K562 (cell line): ENCODE results near the gene ARHGDIB. TPM values are rescaled to one million over a fixed set of nuclear protein-coding genes. Genes with fewer than 3 reads are reported as not detected.

Experiments used
- ATAC-seq: fragments of 200-7000 bp; cut with Tn5 transposase; 3 replicates; pipeline ENCODE4 v1.9.1; 2020; ENCODE audit warnings: moderate library complexity
- BruUV-seq: library from RNA; stranded (reverse); fragments of 400-500 nt; replicated peaks from 2 replicates; lab custom pipeline; 2021; lab: Mats Ljungman, UMichigan
- CTCF ChIA-PET: fragments of 300-600 bp; formaldehyde crosslinking; extraction: SDS; loops from one replicate; lab custom pipeline; 2021; ENCODE audit warnings: low intra/inter-chr PET ratio; lab: Yijun Ruan, JAX
- POLR2A ChIA-PET: fragments of 300-600, 350-650 bp; sonication (Branson Sonifier 250); formaldehyde crosslinking; extraction: SDS; loops from one replicate; lab custom pipeline; 2021; ENCODE audit warnings: antibody characterized with exemption, inconsistent platforms; lab: Yijun Ruan, JAX
- DNase-seq, 4 experiments: peaks; one replicate each; pipeline versions ENCODE4 v3.0.0 to v3.0.0-alpha.2; 2011 to 2018; ENCODE audit warnings: low spot score in 3 of 4, mixed read lengths in 3 of 4; ENCODE audit errors: extremely low read depth in 1 of 4
- FAIRE-seq: peaks from 2 replicates; lab custom pipeline; 2011; peaks lifted over from hg19 to GRCh38; lab: Jason Lieb, UNC
- H2AFZ ChIP-seq: 2 replicates; pipeline ENCODE4 v1.6.0; 2011; ENCODE audit warnings: low read depth, low read length, control low read depth, inconsistent platforms
- H3K27ac ChIP-seq: fragments of 200-600 bp; 3 replicates; pipeline ENCODE4 v1.8.0; 2011; ENCODE audit warnings: low read depth, mild to moderate bottlenecking, control low read depth, inconsistent platforms, low read length, moderate library complexity, mixed read lengths; ENCODE audit errors: extremely low read depth
- H3K27me3 ChIP-seq, 2 experiments: fragments of 300-600 bp in 1 of 2; 2 replicates in 1 of 2; 3 replicates in 1 of 2; pipeline versions ENCODE4 v1.6.0 to v1.8.0; 2011; ENCODE audit warnings: inconsistent platforms in 2 of 2, low read length in 2 of 2, mild to moderate bottlenecking in 1 of 2, mixed read lengths in 1 of 2, moderate library complexity in 1 of 2; ENCODE audit not compliant: control insufficient read depth in 2 of 2, insufficient read depth in 2 of 2
- H3K36me3 ChIP-seq: fragments of 300-600 bp; 3 replicates; pipeline ENCODE4 v1.8.0; 2011; ENCODE audit warnings: mild to moderate bottlenecking, low read length, inconsistent platforms; ENCODE audit not compliant: control insufficient read depth, insufficient read depth
- H3K4me1 ChIP-seq, 2 experiments: fragments of 200-600 bp in 1 of 2; replicated peaks in 1 of 2; 2 replicates in 1 of 2; 3 replicates in 1 of 2; pipeline versions ENCODE4 v1.5.1 to v1.8.0; 2011; ENCODE audit warnings: inconsistent platforms in 2 of 2, low read length in 2 of 2, mild to moderate bottlenecking in 1 of 2, mixed read lengths in 1 of 2, moderate library complexity in 1 of 2; ENCODE audit not compliant: control insufficient read depth in 2 of 2, insufficient read depth in 2 of 2
- H3K4me2 ChIP-seq: 2 replicates; pipeline ENCODE4 v1.6.1; 2011; ENCODE audit warnings: low read length, control low read depth, inconsistent platforms, mixed read lengths; ENCODE audit not compliant: insufficient read depth
- H3K4me3 ChIP-seq: fragments of 200-600 bp; sonication (generic), shearing (Covaris generic); 2 replicates; pipeline ENCODE4 v1.5.1; 2016; ENCODE audit warnings: control low read depth, inconsistent platforms
- H3K79me2 ChIP-seq: fragments of 200-600 bp; 3 replicates; pipeline ENCODE4 v1.8.0; 2011; ENCODE audit warnings: low read length, inconsistent platforms; ENCODE audit not compliant: control insufficient read depth, insufficient read depth
- H3K9ac ChIP-seq, 2 experiments: 2 replicates each; pipeline versions ENCODE4 v1.6.0 to v1.6.1; 2011; ENCODE audit warnings: low read depth in 2 of 2, low read length in 2 of 2, control low read depth in 1 of 2, inconsistent platforms in 1 of 2, mild to moderate bottlenecking in 1 of 2, mixed read lengths in 1 of 2; ENCODE audit not compliant: insufficient read depth in 1 of 2
- H3K9me1 ChIP-seq: one replicate; pipeline ENCODE4 v1.6.0; 2011; ENCODE audit warnings: inconsistent platforms, mild to moderate bottlenecking, low read length, moderate library complexity; ENCODE audit not compliant: control insufficient read depth, insufficient read depth
- H3K9me3 ChIP-seq: replicated peaks from 2 replicates; pipeline ENCODE4 v1.5.1; 2011; ENCODE audit warnings: low read depth, low read length, inconsistent platforms; ENCODE audit not compliant: control insufficient read depth, insufficient read depth
- H4K20me1 ChIP-seq: replicated peaks from 2 replicates; pipeline ENCODE4 v1.6.1; 2011; ENCODE audit warnings: low read length, inconsistent platforms, mixed read lengths; ENCODE audit not compliant: control insufficient read depth, insufficient read depth
- ARID3B ChIP-seq: fragments of 250-450 bp; sonication (Bioruptor Pico); IDR thresholded peaks from 2 replicates; pipeline ENCODE4 v1.4.0; 2020; ENCODE audit warnings: borderline replicate concordance
- DNMT1 ChIP-seq: fragments of 450-650 bp; IDR thresholded peaks from 2 replicates; pipeline ENCODE4 v1.6.1; 2016; ENCODE audit warnings: antibody characterized with exemption, mild to moderate bottlenecking
- FUS ChIP-seq: fragments of 200-400 bp; formaldehyde crosslinking; optimal IDR thresholded peaks from 2 replicates; pipeline ENCODE3; 2017; ENCODE audit warnings: low read depth, low read length
- MBD2 ChIP-seq: sonication (generic); IDR thresholded peaks from 2 replicates; pipeline ENCODE4 v1.6.1; 2016; ENCODE audit warnings: low read depth, borderline replicate concordance
- STAT6 ChIP-seq: sonication (generic); formaldehyde crosslinking; IDR thresholded peaks from 2 replicates; pipeline ENCODE4 v1.8.1; 2023; ENCODE audit warnings: mild to moderate bottlenecking, missing genetic modification reagents
- XRCC3 ChIP-seq: fragments of 450-650 bp; IDR thresholded peaks from 2 replicates; pipeline ENCODE4 v1.6.1; 2017; ENCODE audit warnings: mild to moderate bottlenecking, moderate library complexity
- WGBS: fragments of 100-300 bp; shearing (Covaris generic); methylation state at CpG from one replicate; pipeline ENCODE4 v1.1.6; 2016; ENCODE audit warnings: low coverage, mixed read lengths; ENCODE audit not compliant: insufficient coverage; ENCODE audit errors: missing lambda C conversion rate; 5-methylcytosine and 5-hydroxymethylcytosine counted together
- in situ Hi-C: fragments of 300-500 bp; cut with MboI; formaldehyde crosslinking; loops from 4 replicates; pipeline ENCODE4 v1.15.0; 2018; ENCODE audit warnings: inconsistent platforms, mixed read lengths
- intact Hi-C: fragments of 100-400 bp; cut with micrococcal nuclease; formaldehyde crosslinking; loops from 2 replicates; pipeline ENCODE4 v1.14.2; 2022
- polyA plus RNA-seq, 8 experiments: library from polyadenylated mRNA; depleted of rRNA in 4 of 8; stranded (reverse) in 5 of 8; unstranded in 3 of 8; fragments of >200 nt; fragmentation: Nextera tagmentation in 2 of 8; fragmentation: Illumina TruSeq in 1 of 8; extraction: Ambion mirVana in 2 of 8; extraction: Trizol in 1 of 8; gene quantifications; 2 replicates each; pipeline versions ENCODE4 v1.2.1 to v1.2.3, GENCODE V29; 2011 to 2014; ENCODE audit warnings: inconsistent platforms in 1 of 8, missing spikeins in 1 of 8
- total RNA-seq, 7 experiments: library from RNA; depleted of rRNA in 6 of 7; stranded (reverse); fragments of >200 nt in 6 of 7; fragmentation: Illumina TruSeq in 2 of 7; extraction: Trizol in 2 of 7; gene quantifications; 2 replicates each; pipeline versions ENCODE4 v1.2.1 to v1.2.3, GENCODE V29; 2011 to 2021; ENCODE audit warnings: low replicate concordance in 1 of 7

The ARHGDIB gene
- total and polyA plus RNA-seq, 9 of the 15 experiments (the other 6 are each of a cell fraction or from before 2014, with no cell fraction given) = 9.5 to 204 (median 116) TPM

- no TSS peak for BruUV-seq
- no peak for ATAC-seq
- Histone ChIP-seq H3K9me1 (no peaks in the 10 kb centered on the region), H3K9me3 (no peaks in the 10 kb centered on the region), H3K27me3 (no peaks in the 10 kb centered on the region), H3K4me1 (peaks cover 3% of the 10 kb centered on the region in 2 experiments; a peak in 3 of 5 replicates), H4K20me1 (no peaks in the 10 kb centered on the region), H3K79me2 (no peaks in the 10 kb centered on the region), H3K4me2 (no peak overlapping the region), H3K36me3 (no peaks in the 10 kb centered on the region), H2AFZ (no peak overlapping the region), H3K9ac (no peak overlapping the region), H3K4me3 (no peak overlapping the region), H3K27ac (no peak overlapping the region)
- WGBS = 0% methylated on average over 5 of the region's 5 CpGs
- no peak for DNase-seq
- CTCF ChIA-PET = no interaction called here
- intact Hi-C loops (loop anchor here (5.0 to 10.0 kb wide), 3 partner anchors 56 to 268 kb away; partner anchors contain the start of genes ERP27 and SMCO3), in situ Hi-C loops (loop anchor here (10.0 kb wide), 1 partner anchor 148 kb away; the partner anchor contains the start of gene ART4)
- TF ChIP-seq DNMT1 (no peak), MBD2 (no peak), ARID3B (CRISPR knock-in tag) (no peak), STAT6 (CRISPR knock-in tag) (no peak), FUS (no peak), XRCC3 (no peak)
- POLR2A ChIA-PET = no interaction called here
- no peak for FAIRE-seq
Observed at GRCh38 chr12:14993117-14993516, 31.7 kb upstream of the ARHGDIB start.
